ENCODE measurements around the gene DOP1A.
A peak's percentile ranks its signal among the peaks of the same experiment; 100 is the strongest.

DOP1A gene

DNA sequence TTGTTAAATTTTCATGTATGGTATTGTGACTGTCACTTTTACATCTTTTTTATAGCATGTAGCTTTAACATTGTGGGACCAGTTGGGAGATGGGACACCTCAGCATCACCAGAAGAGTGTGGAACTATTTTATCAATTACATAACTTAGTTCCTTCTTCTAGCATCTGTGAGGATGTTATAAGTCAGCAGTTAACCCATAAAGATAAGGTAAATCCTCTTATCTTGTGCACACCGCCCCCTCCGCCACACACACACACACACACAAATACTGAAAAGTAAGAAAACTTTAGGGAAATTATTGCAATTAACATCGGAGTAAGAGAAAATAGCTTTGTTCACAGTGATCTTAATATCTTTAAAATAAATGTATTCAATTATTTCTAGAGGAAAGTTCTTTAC is 64.7 kb downstream of the DOP1A start:
- no peaks in the 10 kb centered on the region for H3K27me3 Mint-ChIP-seq (ENCODE audit: low read depth)
- H3K9me3 Mint-ChIP-seq: no peaks in the 10 kb centered on the region
- no peak overlapping the region for H3K4me3 Mint-ChIP-seq
- H3K4me1 Mint-ChIP-seq: no peaks in the 10 kb centered on the region
- H3K27ac Mint-ChIP-seq: no peak overlapping the region
- no peak for TF ChIP-seq CTCF (IDR thresholded peaks at IDR 0.05; ENCODE audit: unreplicated experiment in 3 of 3)
- H3K36me3 Mint-ChIP-seq (ENCODE audit: low read depth): peaks cover 52% of the 10 kb centered on the region

GRCh38 chr6:83138118-83138722 is 70.7 kb downstream of the DOP1A start:
- H3K36me3 Mint-ChIP-seq (ENCODE audit: low read depth): peaks cover 41% of the 10 kb centered on the region
- H3K4me3 Mint-ChIP-seq: no peak overlapping the region
- no peak for TF ChIP-seq CTCF (IDR thresholded peaks at IDR 0.05; ENCODE audit: unreplicated experiment in 3 of 3)
- H3K27me3 Mint-ChIP-seq (ENCODE audit: low read depth): no peaks in the 10 kb centered on the region
- no peaks in the 10 kb centered on the region for H3K4me1 Mint-ChIP-seq
- no peak overlapping the region for H3K27ac Mint-ChIP-seq
- H3K9me3 Mint-ChIP-seq: no peaks in the 10 kb centered on the region

GRCh38 chr6:83138758-83139157 is 71.3 kb downstream of the DOP1A start:
- Mint-ChIP-seq H3K36me3 (ENCODE audit: low read depth) (peaks cover 46% of the 10 kb centered on the region), H3K27ac (no peak overlapping the region), H3K4me1 (no peaks in the 10 kb centered on the region), H3K9me3 (no peaks in the 10 kb centered on the region), H3K27me3 (ENCODE audit: low read depth) (no peaks in the 10 kb centered on the region), H3K4me3 (no peak overlapping the region)
- TF ChIP-seq CTCF (IDR thresholded peaks at IDR 0.05; ENCODE audit: unreplicated experiment in 3 of 3): no peak

DNA sequence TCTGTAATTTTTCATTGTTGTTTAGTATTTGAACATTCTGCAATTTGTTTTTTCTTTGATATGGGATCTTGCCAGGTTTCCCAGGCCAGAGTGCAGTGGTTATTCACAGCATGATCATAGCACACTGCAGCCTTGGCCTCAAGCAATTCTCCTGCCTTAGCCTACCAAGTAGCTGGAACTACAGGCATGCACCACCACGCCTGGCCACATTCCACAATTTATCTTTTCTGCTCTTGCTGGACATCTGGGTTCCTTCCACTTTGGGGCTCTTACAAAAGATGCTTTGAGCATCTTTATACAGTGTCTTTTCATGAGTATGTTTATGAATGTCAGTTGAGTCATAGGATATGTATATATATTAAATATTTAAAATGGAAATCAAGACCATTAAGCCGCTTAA is 83.6 kb downstream of the DOP1A start:
- H3K27ac Mint-ChIP-seq: no peak overlapping the region
- H3K27me3 Mint-ChIP-seq (ENCODE audit: low read depth): no peaks in the 10 kb centered on the region
- peaks cover 33% of the 10 kb centered on the region for H3K36me3 Mint-ChIP-seq (ENCODE audit: low read depth)
- H3K4me3 Mint-ChIP-seq: no peak overlapping the region
- no peaks in the 10 kb centered on the region for H3K4me1 Mint-ChIP-seq
- H3K9me3 Mint-ChIP-seq: no peaks in the 10 kb centered on the region
- TF ChIP-seq CTCF (IDR thresholded peaks at IDR 0.05; ENCODE audit: unreplicated experiment in 3 of 3): no peak

DNA sequence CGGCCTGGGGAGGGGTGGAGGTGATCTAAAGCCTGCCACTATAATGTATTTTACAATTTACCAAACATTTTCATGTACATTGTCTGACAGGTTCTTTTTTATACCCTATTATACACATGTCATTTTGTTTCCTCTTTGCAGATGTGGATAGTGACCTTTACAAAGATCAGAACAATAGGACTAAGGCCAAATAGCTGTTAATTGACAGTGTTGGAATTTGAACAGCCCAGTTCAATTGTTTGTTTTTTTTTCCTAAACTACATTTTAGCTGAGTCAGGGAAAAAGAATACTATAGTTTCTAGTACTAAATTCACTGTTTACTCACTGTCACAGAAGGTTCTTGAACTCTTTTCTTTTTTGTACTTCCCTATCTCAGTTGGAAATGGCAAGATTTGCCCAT is 85.4 kb downstream of the DOP1A start:
- Mint-ChIP-seq H3K27me3 (ENCODE audit: low read depth) (no peaks in the 10 kb centered on the region), H3K27ac (peak overlapping the region in 1 of 3 experiments; percentile 40), H3K4me1 (no peaks in the 10 kb centered on the region), H3K9me3 (no peaks in the 10 kb centered on the region), H3K4me3 (no peak overlapping the region), H3K36me3 (ENCODE audit: low read depth) (peaks cover 42% of the 10 kb centered on the region)
- no peak for TF ChIP-seq CTCF (IDR thresholded peaks at IDR 0.05; ENCODE audit: unreplicated experiment in 3 of 3)

DNA sequence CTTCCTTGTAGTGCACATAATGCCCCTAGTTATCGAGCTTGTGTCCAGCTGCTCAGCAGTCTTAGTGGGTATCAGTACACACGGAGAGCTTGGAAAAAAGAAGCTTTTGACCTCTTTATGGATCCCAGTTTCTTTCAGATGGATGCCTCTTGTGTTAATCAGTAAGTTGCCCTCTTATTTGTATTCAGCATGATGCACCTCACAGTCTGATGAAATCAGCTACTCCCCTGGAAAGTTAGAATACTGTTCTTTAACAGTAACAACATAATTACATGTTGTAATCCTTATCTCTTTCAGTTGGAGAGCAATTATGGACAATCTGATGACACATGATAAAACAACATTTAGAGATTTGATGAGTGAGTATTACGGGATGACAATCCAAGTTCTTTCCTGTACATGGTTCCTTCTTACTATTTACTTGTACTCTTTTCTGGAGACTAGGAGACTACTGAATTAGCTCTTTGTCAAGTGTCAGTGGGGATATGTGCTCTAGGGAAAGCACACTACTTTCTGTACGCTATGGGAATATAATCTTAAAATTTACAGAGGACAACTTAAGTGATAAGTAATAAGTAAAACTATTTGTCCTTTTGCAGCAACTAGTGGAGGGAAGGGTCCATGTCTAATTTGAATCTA is 86.5 kb downstream of the DOP1A start:
- Mint-ChIP-seq H3K9me3 (no peaks in the 10 kb centered on the region), H3K4me1 (no peaks in the 10 kb centered on the region), H3K27me3 (ENCODE audit: low read depth) (no peaks in the 10 kb centered on the region), H3K4me3 (no peak overlapping the region), H3K27ac (peak overlapping the region in 1 of 3 experiments; percentile 51), H3K36me3 (ENCODE audit: low read depth) (peaks cover 41% of the 10 kb centered on the region)
- TF ChIP-seq CTCF (IDR thresholded peaks at IDR 0.05; ENCODE audit: unreplicated experiment in 3 of 3): no peak
